Ascending aorta (tissue), 1 donor: ENCODE data around the gene CACNG1. TPM values are rescaled to one million over a fixed set of nuclear protein-coding genes. Genes with fewer than 3 reads are reported as not detected.

ENCODE experiments used
- total RNA-seq: library from RNA; depleted of rRNA; stranded (reverse); fragments of >200 nt; gene quantifications from one replicate; pipeline ENCODE4 v1.1.0, GENCODE V29; 2016

Gene CACNG1
- total RNA-seq, 1 donor from 2014 or later = not detected

Other genes with a start within 250 kb of the CACNG1 start
- gene CACNG5, start 209.4 kb upstream of the CACNG1 start, total RNA-seq = not detected
- not detected for gene CACNG4, start 79.8 kb upstream of the CACNG1 start, total RNA-seq
- 36.1 TPM for gene HELZ, start 200.6 kb downstream of the CACNG1 start, total RNA-seq